ENCODE data around the gene PACRG.

PACRG gene

DNA sequence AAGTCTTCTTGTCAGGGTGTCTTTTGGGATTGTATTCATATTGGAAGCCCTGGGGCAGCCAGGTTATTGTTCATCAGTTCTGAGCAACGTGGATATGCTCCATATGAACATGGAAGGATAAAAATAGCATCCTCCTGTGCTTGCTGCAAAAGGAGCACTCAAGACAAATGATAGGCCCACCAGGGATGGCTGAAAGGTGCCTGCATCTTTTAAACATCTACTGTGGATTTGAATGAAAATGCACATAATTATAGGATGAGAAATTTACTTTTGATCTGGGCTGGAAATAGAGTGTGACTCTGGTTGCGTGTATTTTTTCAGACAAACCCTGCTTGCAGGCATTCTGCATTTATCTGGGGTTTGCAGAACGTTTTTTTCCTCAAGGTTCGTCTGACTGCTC, 299.1 kb downstream of the PACRG start:
- Histone ChIP-seq H3K36me3 (ENCODE audit: low read length) (no peaks in the 10 kb centered on the region), H4K20me1 (ENCODE audit: low read depth, low read length) (no peaks in the 10 kb centered on the region), H3K9me2 (replicated peaks; ENCODE audit: insufficient read depth, low read length) (no peaks in the 10 kb centered on the region), H3K27me3 (ENCODE audit: low read length) (no peaks in the 10 kb centered on the region), H3K79me2 (ENCODE audit: insufficient read depth, low read length) (no peaks in the 10 kb centered on the region), H3K9me3 (ENCODE audit: insufficient read depth, low read length) (peaks cover 5% of the 10 kb centered on the region; the same call in 1 of the 2 replicates), H3K4me3 (ENCODE audit: insufficient read depth, low read length, poor library complexity, severe bottlenecking) (no peak overlapping the region), H3K27ac (ENCODE audit: low read depth, low read length) (no peak overlapping the region), H3K9ac (ENCODE audit: low read length) (no peak overlapping the region), H2AFZ (ENCODE audit: low read depth, low read length, severe bottlenecking) (no peak overlapping the region), H3F3A (ENCODE audit: insufficient read depth) (no peaks in the 10 kb centered on the region), H3K4me2 (ENCODE audit: low read depth, low read length, poor library complexity, severe bottlenecking) (no peak overlapping the region)
- no peak for TF ChIP-seq EZH2phosphoT487 (conservative IDR thresholded peaks at IDR 0.05; ENCODE audit: low read length)
- TF ChIP-seq, protein P1, sequence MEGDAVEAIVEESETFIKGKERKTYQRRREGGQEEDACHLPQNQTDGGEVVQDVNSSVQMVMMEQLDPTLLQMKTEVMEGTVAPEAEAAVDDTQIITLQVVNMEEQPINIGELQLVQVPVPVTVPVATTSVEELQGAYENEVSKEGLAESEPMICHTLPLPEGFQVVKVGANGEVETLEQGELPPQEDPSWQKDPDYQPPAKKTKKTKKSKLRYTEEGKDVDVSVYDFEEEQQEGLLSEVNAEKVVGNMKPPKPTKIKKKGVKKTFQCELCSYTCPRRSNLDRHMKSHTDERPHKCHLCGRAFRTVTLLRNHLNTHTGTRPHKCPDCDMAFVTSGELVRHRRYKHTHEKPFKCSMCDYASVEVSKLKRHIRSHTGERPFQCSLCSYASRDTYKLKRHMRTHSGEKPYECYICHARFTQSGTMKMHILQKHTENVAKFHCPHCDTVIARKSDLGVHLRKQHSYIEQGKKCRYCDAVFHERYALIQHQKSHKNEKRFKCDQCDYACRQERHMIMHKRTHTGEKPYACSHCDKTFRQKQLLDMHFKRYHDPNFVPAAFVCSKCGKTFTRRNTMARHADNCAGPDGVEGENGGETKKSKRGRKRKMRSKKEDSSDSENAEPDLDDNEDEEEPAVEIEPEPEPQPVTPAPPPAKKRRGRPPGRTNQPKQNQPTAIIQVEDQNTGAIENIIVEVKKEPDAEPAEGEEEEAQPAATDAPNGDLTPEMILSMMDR (IDR thresholded peaks at IDR 0.05; ENCODE audit: insufficient read depth, low read length, poor library complexity, severe bottlenecking), result no peak

DNA sequence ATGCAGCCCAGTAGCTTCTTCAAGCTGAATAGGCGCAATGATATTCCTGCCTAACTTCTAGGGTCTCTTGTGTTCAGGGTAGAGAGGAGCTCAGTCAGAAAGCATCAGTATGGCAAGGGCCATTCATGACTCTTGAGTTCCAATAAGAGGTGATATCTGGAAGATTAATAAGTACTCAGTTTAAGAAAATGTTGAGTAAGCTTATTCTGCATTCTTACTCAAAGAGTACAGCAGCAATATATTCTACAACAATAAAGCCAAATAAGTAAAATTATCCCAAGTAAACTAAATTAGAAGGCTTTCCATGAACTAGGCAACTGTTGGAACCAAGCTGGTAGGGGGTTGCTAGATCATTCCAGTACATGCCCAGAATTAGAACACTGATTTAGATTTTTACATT, 303.2 kb downstream of the PACRG start:
- no peaks in the 10 kb centered on the region for H4K20me1 ChIP-seq (ENCODE audit: low read depth, low read length)
- no peak overlapping the region for H3K9ac ChIP-seq (ENCODE audit: low read length)
- no peaks in the 10 kb centered on the region for H3K27me3 ChIP-seq (ENCODE audit: low read length)
- no peaks in the 10 kb centered on the region for H3F3A ChIP-seq (ENCODE audit: insufficient read depth)
- no peaks in the 10 kb centered on the region for H3K9me2 ChIP-seq (replicated peaks; ENCODE audit: insufficient read depth, low read length)
- no peak overlapping the region for H3K4me2 ChIP-seq (ENCODE audit: low read depth, low read length, poor library complexity, severe bottlenecking)
- TF ChIP-seq, protein P1 (IDR thresholded peaks at IDR 0.05; ENCODE audit: insufficient read depth, low read length, poor library complexity, severe bottlenecking), result no peak
- TF ChIP-seq EZH2phosphoT487 (conservative IDR thresholded peaks at IDR 0.05; ENCODE audit: low read length), result no peak
- H3K4me3 ChIP-seq (ENCODE audit: insufficient read depth, low read length, poor library complexity, severe bottlenecking), result no peak overlapping the region
- no peaks in the 10 kb centered on the region for H3K36me3 ChIP-seq (ENCODE audit: low read length)
- no peak overlapping the region for H2AFZ ChIP-seq (ENCODE audit: low read depth, low read length, severe bottlenecking)
- no peaks in the 10 kb centered on the region for H3K79me2 ChIP-seq (ENCODE audit: insufficient read depth, low read length)
- no peaks in the 10 kb centered on the region for H3K9me3 ChIP-seq (ENCODE audit: insufficient read depth, low read length)
- no peak overlapping the region for H3K27ac ChIP-seq (ENCODE audit: low read depth, low read length)

DNA sequence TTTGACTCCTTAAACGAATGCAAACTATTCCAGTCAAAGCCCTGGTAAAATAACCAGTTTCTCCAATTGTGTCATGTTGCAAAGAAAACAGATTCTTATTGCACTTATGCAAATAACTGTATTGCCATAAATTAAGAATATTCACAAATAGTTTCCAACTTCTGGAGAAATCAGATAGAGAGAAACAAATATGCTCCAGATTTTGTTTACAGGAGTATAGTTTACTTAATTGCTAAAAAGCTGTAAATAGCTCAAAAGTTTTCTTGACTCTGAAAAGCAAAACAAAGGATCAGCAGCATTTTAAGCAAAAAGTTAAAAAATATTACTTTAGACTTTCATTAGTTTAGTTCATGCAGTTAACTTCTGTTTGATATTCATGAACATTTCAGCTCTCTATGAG, 304.2 kb downstream of the PACRG start:
- no peaks in the 10 kb centered on the region for H3F3A ChIP-seq (ENCODE audit: insufficient read depth)
- H3K4me3 ChIP-seq (ENCODE audit: insufficient read depth, low read length, poor library complexity, severe bottlenecking), result no peak overlapping the region
- no peaks in the 10 kb centered on the region for H3K9me2 ChIP-seq (replicated peaks; ENCODE audit: insufficient read depth, low read length)
- H3K27me3 ChIP-seq (ENCODE audit: low read length), result no peaks in the 10 kb centered on the region
- no peaks in the 10 kb centered on the region for H3K79me2 ChIP-seq (ENCODE audit: insufficient read depth, low read length)
- TF ChIP-seq, protein P1 (IDR thresholded peaks at IDR 0.05; ENCODE audit: insufficient read depth, low read length, poor library complexity, severe bottlenecking), result no peak
- no peak for TF ChIP-seq EZH2phosphoT487 (conservative IDR thresholded peaks at IDR 0.05; ENCODE audit: low read length)
- no peaks in the 10 kb centered on the region for H3K9me3 ChIP-seq (ENCODE audit: insufficient read depth, low read length)
- H3K27ac ChIP-seq (ENCODE audit: low read depth, low read length), result no peak overlapping the region
- no peak overlapping the region for H2AFZ ChIP-seq (ENCODE audit: low read depth, low read length, severe bottlenecking)
- no peak overlapping the region for H3K4me2 ChIP-seq (ENCODE audit: low read depth, low read length, poor library complexity, severe bottlenecking)
- no peaks in the 10 kb centered on the region for H4K20me1 ChIP-seq (ENCODE audit: low read depth, low read length)
- no peaks in the 10 kb centered on the region for H3K36me3 ChIP-seq (ENCODE audit: low read length)
- no peak overlapping the region for H3K9ac ChIP-seq (ENCODE audit: low read length)
